Measurements from ENCODE around the gene NEURL3. TPM values are rescaled to one million over a fixed set of nuclear protein-coding genes. Genes with fewer than 3 reads are reported as not detected.

NEURL3 gene
- total and polyA plus RNA-seq, 2 of the 8 experiments (the other 6 are each of a cell fraction or from before 2014, with no cell fraction given) = not detected

DNA sequence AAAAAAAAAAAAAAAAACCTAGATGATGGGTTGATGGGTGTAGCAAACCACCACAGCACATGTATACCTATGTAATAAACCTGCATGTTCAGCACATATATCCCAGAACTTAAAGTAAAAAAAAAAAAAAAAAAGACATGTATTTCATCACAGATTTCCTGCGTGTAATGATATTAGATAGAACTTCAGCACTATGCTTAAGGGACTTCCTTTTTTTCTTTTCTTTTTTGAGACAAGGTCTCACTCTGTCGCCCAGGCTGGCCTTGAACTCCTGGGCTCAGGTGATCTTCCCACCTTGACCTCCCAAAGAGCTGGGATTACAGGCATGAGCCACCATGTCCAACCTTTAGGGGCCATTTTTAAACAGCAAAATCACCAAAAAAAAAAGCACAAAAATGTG is 42.0 kb downstream of the NEURL3 start:
- Histone ChIP-seq H2BK12ac (ENCODE audit: low read depth, low read length) (no peak overlapping the region), H3K56ac (replicated peaks; ENCODE audit: insufficient read length, low read depth, low read length) (no peak overlapping the region), H3K4me1 (replicated peaks in 1 of 4; ENCODE audit: control insufficient read depth in 3 of 4, insufficient read depth in 4 of 4, low read length in 3 of 4) (no peaks in the 10 kb centered on the region), H2BK5ac (ENCODE audit: low read depth, low read length) (no peak overlapping the region), H3K79me1 (ENCODE audit: low read depth, low read length) (no peaks in the 10 kb centered on the region), H3K23ac (ENCODE audit: insufficient read length) (no peak overlapping the region), H3K23me2 (ENCODE audit: low read depth, low read length) (no peaks in the 10 kb centered on the region), H3K4ac (replicated peaks; ENCODE audit: insufficient read length, low read depth, low read length) (no peak overlapping the region), H3K14ac (ENCODE audit: insufficient read length) (no peak overlapping the region), H3K4me3 (ENCODE audit: extremely low read depth in 1 of 4, insufficient read depth in 2 of 4, low read depth in 3 of 4, low read length in 4 of 4) (no peak overlapping the region), H3K27ac (ENCODE audit: low read depth, low read length) (no peak overlapping the region), H3K18ac (ENCODE audit: extremely low read depth, low read length) (no peak overlapping the region), H4K5ac (ENCODE audit: insufficient read length, low read depth, low read length) (no peak overlapping the region), H4K8ac (ENCODE audit: extremely low read depth, insufficient read depth, low read length) (no peak overlapping the region), H3K4me2 (ENCODE audit: insufficient read depth in 1 of 2, low read depth in 2 of 2, low read length in 2 of 2) (no peak overlapping the region), H3K79me2 (ENCODE audit: control insufficient read depth in 1 of 2, insufficient read depth in 2 of 2, low read length in 2 of 2) (no peaks in the 10 kb centered on the region), H2BK15ac (ENCODE audit: low read length) (no peak overlapping the region), H2AK5ac (ENCODE audit: low read depth, low read length) (no peak overlapping the region), H4K20me1 (replicated peaks in 1 of 2; ENCODE audit: control insufficient read depth in 1 of 2, insufficient read depth in 2 of 2, low read length in 2 of 2) (no peaks in the 10 kb centered on the region), H3K36me3 (ENCODE audit: control insufficient read depth in 2 of 4, insufficient read depth in 4 of 4, low read length in 3 of 4) (no peaks in the 10 kb centered on the region), H2AFZ (ENCODE audit: low read length) (no peak overlapping the region), H3K9me3 (ENCODE audit: insufficient read depth in 2 of 2, low read depth in 1 of 2, low read length in 1 of 2) (peaks cover 0 to 10% of the 10 kb centered on the region in 2 experiments; a peak in 1 of 4 replicates), H3K27me3 (replicated peaks in 1 of 4; ENCODE audit: control insufficient read depth in 3 of 4, extremely low read depth in 1 of 4, insufficient read depth in 3 of 4, low read length in 3 of 4) (no peaks in the 10 kb centered on the region), H3K9ac (replicated peaks in 1 of 4; ENCODE audit: extremely low read depth in 1 of 4, low read depth in 3 of 4, low read length in 3 of 4) (no peak overlapping the region), H2BK20ac (ENCODE audit: low read length) (no peak overlapping the region), H4K91ac (replicated peaks; ENCODE audit: insufficient read length, low read length) (no peak overlapping the region), H2BK120ac (replicated peaks; ENCODE audit: low read depth, low read length) (no peak overlapping the region)
- CTCF ChIA-PET (ENCODE audit: partially characterized antibody) = no interaction called here
- POLR2A ChIA-PET (ENCODE audit: partially characterized antibody) = no interaction called here
- no peak for DNase-seq (ENCODE audit: low read depth in 1 of 2, low spot score in 2 of 2)
- TF ChIP-seq, protein P1, sequence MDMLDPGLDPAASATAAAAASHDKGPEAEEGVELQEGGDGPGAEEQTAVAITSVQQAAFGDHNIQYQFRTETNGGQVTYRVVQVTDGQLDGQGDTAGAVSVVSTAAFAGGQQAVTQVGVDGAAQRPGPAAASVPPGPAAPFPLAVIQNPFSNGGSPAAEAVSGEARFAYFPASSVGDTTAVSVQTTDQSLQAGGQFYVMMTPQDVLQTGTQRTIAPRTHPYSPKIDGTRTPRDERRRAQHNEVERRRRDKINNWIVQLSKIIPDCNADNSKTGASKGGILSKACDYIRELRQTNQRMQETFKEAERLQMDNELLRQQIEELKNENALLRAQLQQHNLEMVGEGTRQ (IDR thresholded peaks at IDR 0.05; ENCODE audit: low read length) = no peak
- TF ChIP-seq, protein P2, sequence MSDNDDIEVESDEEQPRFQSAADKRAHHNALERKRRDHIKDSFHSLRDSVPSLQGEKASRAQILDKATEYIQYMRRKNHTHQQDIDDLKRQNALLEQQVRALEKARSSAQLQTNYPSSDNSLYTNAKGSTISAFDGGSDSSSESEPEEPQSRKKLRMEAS (IDR thresholded peaks at IDR 0.05) = no peak
- TF ChIP-seq CHD1 (IDR thresholded peaks at IDR 0.05; ENCODE audit: low read depth, low read length) = no peak
- no peak for TF ChIP-seq JUND (IDR thresholded peaks at IDR 0.05; ENCODE audit: low read length)
- no peak for TF ChIP-seq SRF (IDR thresholded peaks at IDR 0.05; ENCODE audit: low read depth, low read length)
- no peak for TF ChIP-seq FOSL1 (IDR thresholded peaks at IDR 0.05; ENCODE audit: insufficient read depth, low read depth, low read length)
- TF ChIP-seq NRF1 (IDR thresholded peaks at IDR 0.05; ENCODE audit: low read depth, low read length) = no peak
- TF ChIP-seq GTF2F1 (IDR thresholded peaks at IDR 0.05; ENCODE audit: borderline replicate concordance, low read depth, low read length) = no peak
- 100% methylated on average over 1 of the region's 2 CpGs; no CpG with 5 or more reads in 1 of the 2 experiments for WGBS, 2 experiments (ENCODE audit: extremely low coverage in 1 of 2, insufficient coverage in 1 of 2, insufficient read length in 1 of 2, insufficient replicate concordance in 2 of 2, low coverage in 1 of 2, low lambda C conversion rate in 2 of 2, missing lambda C conversion rate in 1 of 2)
- no peak for FAIRE-seq

Measured in H1 (cell line).